Measurements from ENCODE around the gene SPINK13.

- TF ChIP-seq CTCF (IDR thresholded peaks at IDR 0.05) (no peak), EZH2 (IDR thresholded peaks at IDR 0.05; ENCODE audit: borderline replicate concordance, insufficient read depth, low read depth, low read length, poor library complexity, severe bottlenecking) (no peak)
Observed at GRCh38 chr5:148309019-148309418, 40.4 kb downstream of the SPINK13 start.

Measured in B cell (primary cell).